H1 (cell line): Measurements from ENCODE around the gene TMEM107. TPM values are rescaled to one million over a fixed set of nuclear protein-coding genes. Genes with fewer than 3 reads are reported as not detected.

ENCODE experiments used
- CTCF ChIA-PET: fragments of 300-600 bp; sonication (Branson Sonifier 250); formaldehyde crosslinking; loops from one replicate; lab custom pipeline; 2021; ENCODE audit not compliant: partially characterized antibody; lab: Charles Lee
- POLR2A ChIA-PET: fragments of 300-600 bp; sonication (Branson Sonifier 250); formaldehyde crosslinking; loops from one replicate; lab custom pipeline; 2021; ENCODE audit warnings: inconsistent platforms; ENCODE audit not compliant: partially characterized antibody; lab: Charles Lee
- DNase-seq, 2 experiments: peaks; one replicate each; pipeline versions ENCODE4 v3.0.0 to v3.0.0-alpha.2; 2010 to 2022; ENCODE audit warnings: low spot score in 2 of 2, low read depth in 1 of 2, mixed read lengths in 1 of 2
- FAIRE-seq: peaks from 2 replicates; lab custom pipeline; 2011; peaks lifted over from hg19 to GRCh38; lab: Jason Lieb, UNC
- H2AFZ ChIP-seq: 2 replicates; pipeline ENCODE4 v1.8.1; 2012; ENCODE audit warnings: low read length, inconsistent platforms
- H2AK5ac ChIP-seq: 2 replicates; pipeline ENCODE4 v1.6.1; 2013; ENCODE audit warnings: low read depth, low read length
- H2BK120ac ChIP-seq: replicated peaks from 2 replicates; pipeline ENCODE3; 2013; ENCODE audit warnings: low read depth, low read length, inconsistent platforms
- H2BK12ac ChIP-seq: 2 replicates; pipeline ENCODE4 v1.6.1; 2013; ENCODE audit warnings: low read depth, low read length
- H2BK15ac ChIP-seq: 2 replicates; pipeline ENCODE4 v1.6.1; 2013; ENCODE audit warnings: low read length
- H2BK20ac ChIP-seq: 2 replicates; pipeline ENCODE4 v1.6.1; 2013; ENCODE audit warnings: low read length
- H2BK5ac ChIP-seq: 2 replicates; pipeline ENCODE4 v1.6.1; 2013; ENCODE audit warnings: low read depth, low read length
- H3K14ac ChIP-seq: 2 replicates; pipeline ENCODE4 v1.6.1; 2013; ENCODE audit warnings: inconsistent platforms; ENCODE audit not compliant: insufficient read length
- H3K18ac ChIP-seq: 2 replicates; pipeline ENCODE4 v1.6.1; 2013; ENCODE audit warnings: low read length; ENCODE audit errors: extremely low read depth
- H3K23ac ChIP-seq: 2 replicates; pipeline ENCODE4 v1.6.1; 2013; ENCODE audit warnings: inconsistent platforms; ENCODE audit not compliant: insufficient read length
- H3K23me2 ChIP-seq: 2 replicates; pipeline ENCODE4 v1.6.1; 2013; ENCODE audit warnings: low read depth, low read length
- H3K27ac ChIP-seq: 2 replicates; pipeline ENCODE4 v1.6.1; 2011; ENCODE audit warnings: low read depth, low read length, inconsistent platforms
- H3K27me3 ChIP-seq, 4 experiments: replicated peaks in 1 of 4; 1 replicate in 1 of 4; 2 replicates in 3 of 4; pipeline versions ENCODE4 v1.6.1 to v1.8.1; 2011 to 2013; ENCODE audit warnings: low read length in 3 of 4, mild to moderate bottlenecking in 3 of 4, inconsistent platforms in 2 of 4, mixed read lengths in 2 of 4, moderate library complexity in 1 of 4; ENCODE audit not compliant: control insufficient read depth in 3 of 4, insufficient read depth in 3 of 4; ENCODE audit errors: extremely low read depth in 1 of 4
- H3K36me3 ChIP-seq, 4 experiments: 2 replicates each; pipeline versions ENCODE4 v1.6.1 to v1.8.1; 2011 to 2013; ENCODE audit warnings: mild to moderate bottlenecking in 4 of 4, low read length in 3 of 4, moderate library complexity in 2 of 4, control low read depth in 1 of 4, inconsistent platforms in 1 of 4; ENCODE audit not compliant: insufficient read depth in 4 of 4, control insufficient read depth in 2 of 4
- H3K4ac ChIP-seq: replicated peaks from 2 replicates; pipeline ENCODE3; 2013; ENCODE audit warnings: low read length, low read depth, mixed read lengths, inconsistent platforms; ENCODE audit not compliant: insufficient read length
- H3K4me1 ChIP-seq, 4 experiments: replicated peaks in 1 of 4; 1 replicate in 1 of 4; 2 replicates in 3 of 4; pipeline versions ENCODE4 v1.6.1 to v1.8.1; 2011 to 2013; ENCODE audit warnings: low read length in 3 of 4, inconsistent platforms in 2 of 4, mixed read lengths in 1 of 4; ENCODE audit not compliant: insufficient read depth in 4 of 4, control insufficient read depth in 3 of 4
- H3K4me2 ChIP-seq, 2 experiments: 2 replicates each; pipeline versions ENCODE4 v1.6.1 to v1.8.1; 2011 to 2013; ENCODE audit warnings: low read depth in 2 of 2, low read length in 2 of 2, control low read depth in 1 of 2, inconsistent platforms in 1 of 2, mild to moderate bottlenecking in 1 of 2; ENCODE audit not compliant: insufficient read depth in 1 of 2
- H3K4me3 ChIP-seq, 4 experiments: fragments of 200-600, 300-600 bp in 1 of 4; sonication (generic), shearing (Covaris generic), sonication (Bioruptor Twin) in 1 of 4; 2 replicates each; pipeline versions ENCODE4 v1.5.1 to v1.8.1; 2011 to 2016; ENCODE audit warnings: low read length in 4 of 4, low read depth in 3 of 4, control low read depth in 2 of 4, inconsistent platforms in 2 of 4, mild to moderate bottlenecking in 2 of 4, mixed read lengths in 1 of 4, moderate library complexity in 1 of 4; ENCODE audit not compliant: insufficient read depth in 2 of 4; ENCODE audit errors: extremely low read depth in 1 of 4
- H3K56ac ChIP-seq: replicated peaks from 2 replicates; pipeline ENCODE3; 2013; ENCODE audit warnings: low read depth, mild to moderate bottlenecking, mixed read lengths, low read length, inconsistent platforms; ENCODE audit not compliant: insufficient read length
- H3K79me1 ChIP-seq: 2 replicates; pipeline ENCODE4 v1.6.1; 2013; ENCODE audit warnings: low read depth, low read length, control low read depth
- H3K79me2 ChIP-seq, 2 experiments: 2 replicates each; pipeline versions ENCODE4 v1.6.1 to v1.8.1; 2012 to 2013; ENCODE audit warnings: low read length in 2 of 2, mild to moderate bottlenecking in 2 of 2, inconsistent platforms in 1 of 2; ENCODE audit not compliant: insufficient read depth in 2 of 2, control insufficient read depth in 1 of 2
- H3K9ac ChIP-seq, 4 experiments: replicated peaks in 1 of 4; 1 replicate in 1 of 4; 2 replicates in 3 of 4; pipeline versions ENCODE4 v1.6.1 to v1.8.1; 2011 to 2013; ENCODE audit warnings: low read depth in 3 of 4, low read length in 3 of 4, control low read depth in 2 of 4, mild to moderate bottlenecking in 2 of 4, moderate library complexity in 2 of 4, inconsistent platforms in 1 of 4; ENCODE audit errors: extremely low read depth in 1 of 4
- H3K9me3 ChIP-seq, 2 experiments: 2 replicates each; pipeline versions ENCODE4 v1.6.1 to v1.8.1; 2012 to 2013; ENCODE audit warnings: mild to moderate bottlenecking in 2 of 2, moderate library complexity in 2 of 2, control low read depth in 1 of 2, inconsistent platforms in 1 of 2, low read depth in 1 of 2, low read length in 1 of 2, mixed read lengths in 1 of 2; ENCODE audit not compliant: insufficient read depth in 2 of 2
- H4K20me1 ChIP-seq, 2 experiments: replicated peaks in 1 of 2; 2 replicates each; pipeline versions ENCODE3 to v1.8.1; 2011 to 2013; ENCODE audit warnings: inconsistent platforms in 2 of 2, low read length in 2 of 2, mild to moderate bottlenecking in 1 of 2; ENCODE audit not compliant: insufficient read depth in 2 of 2, control insufficient read depth in 1 of 2
- H4K5ac ChIP-seq: 2 replicates; pipeline ENCODE4 v1.6.1; 2013; ENCODE audit warnings: low read length, low read depth, mixed read lengths, inconsistent platforms; ENCODE audit not compliant: insufficient read length
- H4K8ac ChIP-seq: 2 replicates; pipeline ENCODE4 v1.8.0; 2013; ENCODE audit warnings: mild to moderate bottlenecking, moderate library complexity, low read length, inconsistent platforms; ENCODE audit not compliant: insufficient read depth; ENCODE audit errors: extremely low read depth
- H4K91ac ChIP-seq: replicated peaks from 2 replicates; pipeline ENCODE3; 2013; ENCODE audit warnings: low read length, mixed read lengths, inconsistent platforms; ENCODE audit not compliant: insufficient read length
- BRCA1 ChIP-seq: IDR thresholded peaks from 2 replicates; pipeline ENCODE4 v1.6.1; 2012; ENCODE audit warnings: low read depth, low read length, improper control_type of control experiment
- CREB1 ChIP-seq: IDR thresholded peaks from 2 replicates; pipeline ENCODE4 v1.6.1; 2012; ENCODE audit warnings: inconsistent platforms
- CTBP2 ChIP-seq: IDR thresholded peaks from 2 replicates; pipeline ENCODE4 v1.7.0; 2011; ENCODE audit warnings: borderline replicate concordance, mild to moderate bottlenecking, moderate library complexity, mixed read lengths, low read length; ENCODE audit not compliant: insufficient read depth, insufficient read length
- FOSL1 ChIP-seq: IDR thresholded peaks from 2 replicates; pipeline ENCODE4 v1.6.1; 2011; ENCODE audit warnings: mild to moderate bottlenecking, low read depth, low read length, moderate library complexity; ENCODE audit not compliant: insufficient read depth
- TAF7 ChIP-seq: optimal IDR thresholded peaks from 2 replicates; pipeline ENCODE3; 2011; ENCODE audit warnings: low read depth, mild to moderate bottlenecking, inconsistent platforms, low read length, moderate library complexity, borderline replicate concordance
- TEAD4 ChIP-seq: IDR thresholded peaks from 2 replicates; pipeline ENCODE4 v1.6.1; 2012; ENCODE audit warnings: low read depth, low read length, inconsistent platforms, mixed read lengths
- WGBS, 2 experiments: shearing (Covaris generic) in 1 of 2; methylation state at CpG; one replicate each; pipeline versions ENCODE4 v1.1.6 to v1.1.7; 2013 to 2015; ENCODE audit warnings: low lambda C conversion rate in 2 of 2, mixed read lengths in 2 of 2, inconsistent platforms in 1 of 2, low coverage in 1 of 2, missing lambda C conversion rate in 1 of 2; ENCODE audit not compliant: insufficient replicate concordance in 2 of 2, insufficient coverage in 1 of 2, insufficient read length in 1 of 2; ENCODE audit errors: extremely low coverage in 1 of 2, missing lambda C conversion rate in 1 of 2; 5-methylcytosine and 5-hydroxymethylcytosine counted together
- polyA plus RNA-seq, 7 experiments: library from polyadenylated mRNA; depleted of rRNA in 3 of 7; stranded (reverse) in 5 of 7; unstranded in 2 of 7; fragments of >200 nt in 5 of 7; fragments of 200-250 nt in 2 of 7; gene quantifications; 1 replicate in 5 of 7; 2 replicates in 1 of 7; 4 replicates in 1 of 7; pipeline versions ENCODE4 v1.2.1 to v1.2.3, GENCODE V29; 2011 to 2013; ENCODE audit warnings: missing spikeins in 2 of 7, mixed read lengths in 2 of 7
- total RNA-seq: library from RNA; stranded (reverse); fragmentation: NEBNext Ultra II Directional; extraction: Animal tissue kit (Norgen Biotek cat#: 25700); gene quantifications from 2 replicates; pipeline ENCODE4 v1.2.1, GENCODE V29; 2021

The TMEM107 gene
- total and polyA plus RNA-seq, 2 of the 8 experiments (the other 6 are each of a cell fraction or from before 2014, with no cell fraction given): 17.3 to 21.5 TPM

DNA sequence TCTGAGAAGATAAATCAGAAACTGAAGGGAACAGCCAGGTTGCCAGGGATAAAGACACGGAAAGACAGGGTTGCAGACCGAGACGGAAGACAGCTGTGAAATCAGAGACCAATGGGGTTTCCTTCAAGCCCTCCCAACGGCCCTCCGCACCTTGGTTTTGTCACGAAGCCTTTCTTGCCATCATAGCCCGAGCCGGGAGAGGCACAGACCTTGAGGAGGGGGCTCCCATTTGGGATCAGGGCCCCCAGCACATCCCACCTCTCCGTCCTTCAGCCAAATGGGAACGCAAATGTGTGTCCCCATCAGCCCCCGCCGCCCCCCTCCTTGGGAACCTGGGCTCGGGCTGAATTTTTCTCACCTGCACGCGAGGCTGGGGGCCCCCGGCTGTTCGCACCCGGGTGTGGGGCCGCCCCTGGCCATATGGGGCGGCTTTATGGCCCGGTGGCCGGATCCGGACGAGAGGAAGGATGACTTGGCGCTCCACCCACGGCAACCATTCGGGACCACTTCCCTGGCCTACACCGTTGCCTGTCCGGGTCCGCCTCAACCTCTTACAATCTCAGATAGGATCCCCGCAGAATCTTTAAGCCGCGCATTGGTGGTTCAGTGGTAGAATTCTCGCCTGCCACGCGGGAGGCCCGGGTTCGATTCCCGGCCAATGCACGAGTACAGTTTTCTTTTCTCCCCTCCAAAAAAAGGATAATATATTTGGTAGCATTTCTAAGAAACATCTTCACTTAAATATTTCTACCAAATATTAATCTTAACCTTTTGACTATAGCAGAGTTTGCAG lies 50.8 kb downstream of the TMEM107 start:
- no peak overlapping the region for H2AK5ac ChIP-seq
- peaks cover 39% of the 10 kb centered on the region for H3K23me2 ChIP-seq
- no peak overlapping the region for H3K4ac ChIP-seq
- H3K27me3 ChIP-seq: peaks cover 30 to 54% (median 51%) of the 10 kb centered on the region in 4 experiments
- no peak overlapping the region for H3K18ac ChIP-seq
- H4K91ac ChIP-seq: no peak overlapping the region
- no peaks in the 10 kb centered on the region for H3K79me2 ChIP-seq
- H4K5ac ChIP-seq: no peak overlapping the region
- DNase-seq (peak in 1 of 2 experiments; percentile 99), FAIRE-seq (no peak)
- H4K20me1 ChIP-seq: peaks cover 3 to 5% of the 10 kb centered on the region in 2 experiments
- H3K79me1 ChIP-seq: no peaks in the 10 kb centered on the region
- H3K36me3 ChIP-seq: no peaks in the 10 kb centered on the region
- peak overlapping the region; percentile 88 to 93 for H3K4me2 ChIP-seq
- no peak overlapping the region for H3K9ac ChIP-seq
- no peak overlapping the region for H2BK12ac ChIP-seq
- H2BK20ac ChIP-seq: no peak overlapping the region
- H3K56ac ChIP-seq: no peak overlapping the region
- no peak overlapping the region for H2BK5ac ChIP-seq
- H3K4me1 ChIP-seq: peaks cover 0 to 24% (median 13%) of the 10 kb centered on the region in 4 experiments; a peak in 6 of 7 replicates
- no peak overlapping the region for H2AFZ ChIP-seq
- ChIA-PET CTCF (interaction anchor here (1.0 to 4.3 kb wide), 10 partner anchors 8 to 65 kb away, joined by 3 to 26 read pairs (median 4); no protein-coding TSS in a partner anchor), POLR2A (interaction anchor here (1.1 to 7.6 kb wide), 7 partner anchors 8 to 102 kb away, joined by 3 to 49 read pairs (median 14); no protein-coding TSS in a partner anchor)
- no peak overlapping the region for H3K27ac ChIP-seq
- H3K14ac ChIP-seq: no peak overlapping the region
- peak overlapping the region; percentile 54 to 89 (median 82) for H3K4me3 ChIP-seq
- H4K8ac ChIP-seq: no peak overlapping the region
- H2BK15ac ChIP-seq: no peak overlapping the region
- no peaks in the 10 kb centered on the region for H3K9me3 ChIP-seq
- no peak overlapping the region for H3K23ac ChIP-seq
- no peak overlapping the region for H2BK120ac ChIP-seq
- 2% methylated on average over 40 of the region's 40 CpGs; no CpG with 5 or more reads in 1 of the 2 experiments for WGBS, 2 experiments
- TF ChIP-seq FOSL1 (no peak), TEAD4 (peak; percentile 48), BRCA1 (no peak; the same call in 1 of the 2 replicates), TAF7 (peak; percentile 55), CREB1 (no peak), CTBP2 (peak; percentile 27)
